Thoracic aorta endothelial cell (primary cell): ENCODE data around the gene FOXP3. TPM values are rescaled to one million over a fixed set of nuclear protein-coding genes. Genes with fewer than 3 reads are reported as not detected.

ENCODE experiments used
- total RNA-seq: library from RNA; depleted of rRNA; stranded (reverse); fragments of >200 nt; gene quantifications from 2 replicates; pipeline ENCODE4 v1.2.3, GENCODE V29; 2012

The FOXP3 gene, protein sequence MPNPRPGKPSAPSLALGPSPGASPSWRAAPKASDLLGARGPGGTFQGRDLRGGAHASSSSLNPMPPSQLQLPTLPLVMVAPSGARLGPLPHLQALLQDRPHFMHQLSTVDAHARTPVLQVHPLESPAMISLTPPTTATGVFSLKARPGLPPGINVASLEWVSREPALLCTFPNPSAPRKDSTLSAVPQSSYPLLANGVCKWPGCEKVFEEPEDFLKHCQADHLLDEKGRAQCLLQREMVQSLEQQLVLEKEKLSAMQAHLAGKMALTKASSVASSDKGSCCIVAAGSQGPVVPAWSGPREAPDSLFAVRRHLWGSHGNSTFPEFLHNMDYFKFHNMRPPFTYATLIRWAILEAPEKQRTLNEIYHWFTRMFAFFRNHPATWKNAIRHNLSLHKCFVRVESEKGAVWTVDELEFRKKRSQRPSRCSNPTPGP
- total RNA-seq: not detected in 2 replicates

DNA sequence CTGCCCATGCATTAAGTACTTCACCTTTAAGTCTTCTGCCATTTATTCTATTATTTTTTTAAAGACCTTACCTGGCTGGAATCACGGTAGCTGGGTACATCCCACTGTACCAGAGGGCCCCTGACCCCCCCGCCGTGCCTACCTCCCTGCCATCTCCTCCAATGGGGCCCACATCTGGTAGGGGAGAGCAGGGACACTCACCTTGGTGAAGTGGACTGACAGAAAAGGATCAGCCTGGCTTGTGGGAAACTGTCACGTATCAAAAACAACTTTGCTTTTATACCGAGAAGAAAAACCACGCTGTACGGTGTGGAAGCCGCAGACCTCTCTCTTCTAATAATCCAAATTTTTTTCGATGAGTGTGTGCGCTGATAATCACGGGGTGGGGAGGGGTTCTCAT is at the start of gene FOXP3:
Gene FOXP3, minus strand, starts transcription at position 251 of the 400 bp plus-strand sequence. CDS start 6,205 bp downstream, outside the sequence.

GRCh38 chrX:49303346-49303745 is 38.8 kb upstream of the FOXP3 start, which contains the start of gene GAGE10:
GAGE10 (plus strand) TSS chrX:49303646; CDS start chrX:49304860, 1,214 bp downstream.

DNA sequence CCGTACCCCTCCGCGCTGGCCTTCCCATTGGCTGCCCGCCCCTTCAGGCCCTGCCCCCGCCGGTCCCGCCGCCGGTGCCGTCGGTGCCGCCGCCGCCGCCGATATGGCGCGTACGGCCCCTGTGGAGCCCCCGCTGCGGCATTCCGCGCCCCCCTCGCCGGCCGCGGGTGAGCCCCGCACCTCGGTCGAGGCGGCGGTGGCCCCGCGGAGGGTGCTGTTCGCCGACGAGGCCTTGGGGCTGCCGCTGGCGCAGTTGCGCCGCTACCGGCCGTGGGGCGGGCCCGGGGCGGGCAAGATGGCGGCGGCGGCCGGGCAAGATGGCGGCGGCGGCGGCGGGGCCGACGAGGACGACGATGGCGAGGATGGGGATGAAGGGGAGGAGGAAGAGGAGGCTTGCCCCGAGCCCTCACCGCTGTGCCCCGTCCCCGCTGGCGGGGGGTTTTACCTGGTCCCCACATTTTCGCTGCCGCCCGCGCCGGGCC is 5.3 kb upstream of the FOXP3 start, which contains the start of gene PPP1R3F:
Gene PPP1R3F, plus strand, starts transcription at position 27 of the 482 bp plus-strand sequence. Its CDS starts 77 bp downstream, at position 104.

GRCh38 chrX:49233176-49233575 is 31.3 kb downstream of the FOXP3 start, which contains the start of gene CACNA1F:
CACNA1F (minus strand) TSS chrX:49233340; CDS start chrX:49233309, 31 bp downstream.

Other genes with a start within 250 kb of the FOXP3 start
- gene TFE3, start 221.4 kb downstream of the FOXP3 start, total RNA-seq: 25.9 and 36.5 TPM in 2 replicates
- 1.1 and 1.2 TPM in 2 replicates for gene CCDC120, start 205.7 kb downstream of the FOXP3 start, total RNA-seq
- 7.8 and 12.3 TPM in 2 replicates for gene PRAF2, start 190.7 kb downstream of the FOXP3 start, total RNA-seq
- gene WDR45, start 184.8 kb downstream of the FOXP3 start, total RNA-seq: 25.5 and 25.7 TPM in 2 replicates
- gene GPKOW, start 141.0 kb downstream of the FOXP3 start, total RNA-seq: 17.8 and 19.5 TPM in 2 replicates
- gene MAGIX, start 102.0 kb downstream of the FOXP3 start, total RNA-seq: 0.36 and 0.40 TPM in 2 replicates
- 56.9 and 83.6 TPM in 2 replicates for gene PLP2, start 92.8 kb downstream of the FOXP3 start, total RNA-seq
- 4.8 and 7.5 TPM in 2 replicates for gene PRICKLE3, start 78.3 kb downstream of the FOXP3 start, total RNA-seq
- 0.13 and 0.36 TPM in 2 replicates for gene SYP, start 64.5 kb downstream of the FOXP3 start, total RNA-seq
- gene CACNA1F, start 31.4 kb downstream of the FOXP3 start, total RNA-seq: not detected in 2 replicates
- 12.0 and 14.7 TPM in 2 replicates for gene CCDC22, start 29.2 kb downstream of the FOXP3 start, total RNA-seq
- gene PPP1R3F, start 5.1 kb upstream of the FOXP3 start, total RNA-seq: 0.93 and 1.9 TPM in 2 replicates
- gene GAGE10, start 38.9 kb upstream of the FOXP3 start, total RNA-seq: not detected in 2 replicates
- gene GAGE12J, start 57.3 kb upstream of the FOXP3 start, total RNA-seq: not detected in 2 replicates
- gene GAGE13, start 66.9 kb upstream of the FOXP3 start, total RNA-seq: not detected in 2 replicates